Measurements from ENCODE around the gene CENPQ. TPM values are rescaled to one million over a fixed set of nuclear protein-coding genes. Genes with fewer than 3 reads are reported as not detected.
"Not testable (repeated sequence)": the region's sequence is repeated elsewhere in the genome, so short reads cannot be mapped to it uniquely, and the experiment has no call there.

The CENPQ gene, protein sequence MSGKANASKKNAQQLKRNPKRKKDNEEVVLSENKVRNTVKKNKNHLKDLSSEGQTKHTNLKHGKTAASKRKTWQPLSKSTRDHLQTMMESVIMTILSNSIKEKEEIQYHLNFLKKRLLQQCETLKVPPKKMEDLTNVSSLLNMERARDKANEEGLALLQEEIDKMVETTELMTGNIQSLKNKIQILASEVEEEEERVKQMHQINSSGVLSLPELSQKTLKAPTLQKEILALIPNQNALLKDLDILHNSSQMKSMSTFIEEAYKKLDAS
- polyA plus RNA-seq (ENCODE audit: insufficient read length in 3 of 3): 10 to 100 TPM; 13.0 to 15.9 (median 13.7) TPM

GRCh38 chr6:49462927-49463611 lies at the start of gene CENPQ, which contains the start of gene MMUT:
CENPQ (plus strand) TSS chr6:49463370; CDS start chr6:49470177, 6,807 bp downstream.
MMUT (minus strand) TSS chr6:49463253; CDS start chr6:49459466, 3,787 bp downstream.
- peak; percentile 88 to 93 (median 90) for DNase-seq (ENCODE audit: low read depth in 3 of 3, low spot score in 2 of 3)

- DNase-seq (ENCODE audit: low read depth in 3 of 3, low spot score in 2 of 3): no peak
Measured at GRCh38 chr6:49415358-49415757, 47.8 kb upstream of the CENPQ start.

GRCh38 chr6:49416195-49416594 lies 47.0 kb upstream of the CENPQ start:
- DNase-seq (ENCODE audit: low read depth in 3 of 3, low spot score in 2 of 3): no peak

- DNase-seq (ENCODE audit: low read depth in 3 of 3, low spot score in 2 of 3): no peak
Measured at GRCh38 chr6:49423817-49424216, 39.4 kb upstream of the CENPQ start.

DNA sequence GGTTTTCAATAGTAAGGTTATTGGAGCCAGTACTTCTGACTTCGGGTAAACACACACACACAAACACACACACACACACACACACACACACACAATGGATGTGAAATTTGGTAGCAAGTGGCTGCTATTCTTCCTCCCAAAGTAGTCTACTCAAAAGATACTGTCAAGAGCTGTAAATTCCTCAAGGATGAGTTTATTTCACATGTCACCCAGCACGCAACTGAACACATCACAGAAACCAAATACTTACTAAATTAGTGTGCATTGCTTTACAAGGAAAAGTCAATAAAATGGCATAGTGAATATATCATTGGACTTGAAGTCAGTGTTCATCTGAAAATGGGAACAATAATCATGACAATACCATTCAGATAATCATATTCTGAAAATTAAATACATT lies 33.0 kb upstream of the CENPQ start:
- no peak for DNase-seq (ENCODE audit: low read depth in 3 of 3, low spot score in 2 of 3)

- DNase-seq (ENCODE audit: low read depth in 3 of 3, low spot score in 2 of 3): no peak
Measured at GRCh38 chr6:49430866-49431265, 32.3 kb upstream of the CENPQ start.

GRCh38 chr6:49453221-49453620 lies 9.9 kb upstream of the CENPQ start:
- DNase-seq (ENCODE audit: low read depth in 3 of 3, low spot score in 2 of 3): no peak

GRCh38 chr6:49454787-49455709 lies 8.1 kb upstream of the CENPQ start:
- DNase-seq (ENCODE audit: low read depth in 3 of 3, low spot score in 2 of 3): no peak

DNA sequence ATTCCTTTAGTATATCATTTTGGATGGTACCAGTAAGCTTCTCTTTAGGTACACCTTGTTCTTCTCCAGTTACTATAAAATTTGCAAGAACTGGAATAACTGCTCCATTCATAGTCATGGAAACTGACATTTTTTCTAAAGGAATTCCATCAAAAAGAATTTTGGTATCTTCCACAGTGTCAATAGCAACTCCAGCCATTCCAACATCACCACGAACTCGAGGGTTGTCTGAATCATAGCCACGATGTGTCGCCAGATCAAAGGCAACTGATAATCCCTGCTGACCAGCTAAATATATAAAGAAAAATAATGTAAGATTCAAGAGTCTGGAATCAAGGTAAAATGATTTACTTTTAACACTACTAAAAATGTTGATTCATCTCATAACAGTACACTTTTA lies 5.4 kb upstream of the CENPQ start:
- DNase-seq (ENCODE audit: low read depth in 3 of 3, low spot score in 2 of 3): no peak

DNA sequence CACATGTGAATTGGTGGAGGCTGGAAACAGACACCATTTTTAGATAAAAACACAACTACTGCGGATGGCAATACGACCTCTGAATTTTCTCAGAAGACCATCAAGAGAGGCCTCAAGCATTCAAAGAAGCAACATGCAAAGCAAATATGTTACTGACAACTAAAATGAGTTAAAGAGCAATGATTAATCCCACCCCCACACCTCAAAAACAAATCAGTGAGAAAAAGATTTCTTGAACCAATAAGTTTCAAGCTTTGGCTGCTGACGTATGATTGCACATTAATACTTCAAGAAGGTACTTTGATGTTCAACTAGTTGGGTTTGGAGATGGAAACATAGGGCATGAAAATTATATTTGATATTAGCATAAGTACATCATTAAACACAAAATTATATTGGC lies 1.1 kb upstream of the CENPQ start:
- DNase-seq (ENCODE audit: low read depth in 3 of 3, low spot score in 2 of 3): peak in 1 of 3 donors; percentile 0

- peak in 2 of 3 donors; percentile 6 to 15 for DNase-seq (ENCODE audit: low read depth in 3 of 3, low spot score in 2 of 3)
Measured at GRCh38 chr6:49462599-49462926, 607 bp upstream of the CENPQ start.

DNA sequence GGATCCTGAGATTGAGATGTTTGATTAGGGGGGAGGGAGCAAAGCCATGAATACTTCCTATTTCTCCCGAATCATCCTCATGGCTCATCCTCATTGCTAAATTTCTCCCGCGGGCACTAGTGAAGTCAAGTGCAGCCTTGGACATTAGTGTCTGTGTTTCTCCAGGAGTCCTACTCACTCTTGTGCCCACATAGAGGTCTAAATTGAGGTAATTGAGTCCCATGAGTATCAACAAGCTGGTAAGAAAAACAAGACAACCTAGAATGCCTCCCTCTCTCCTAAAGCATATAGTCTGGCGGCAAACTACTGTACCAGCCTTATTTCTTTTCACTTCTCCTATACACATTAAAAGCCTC lies 420 bp downstream of the CENPQ start:
- DNase-seq (ENCODE audit: low read depth in 3 of 3, low spot score in 2 of 3): peak in 1 of 3 donors; percentile 4

DNA sequence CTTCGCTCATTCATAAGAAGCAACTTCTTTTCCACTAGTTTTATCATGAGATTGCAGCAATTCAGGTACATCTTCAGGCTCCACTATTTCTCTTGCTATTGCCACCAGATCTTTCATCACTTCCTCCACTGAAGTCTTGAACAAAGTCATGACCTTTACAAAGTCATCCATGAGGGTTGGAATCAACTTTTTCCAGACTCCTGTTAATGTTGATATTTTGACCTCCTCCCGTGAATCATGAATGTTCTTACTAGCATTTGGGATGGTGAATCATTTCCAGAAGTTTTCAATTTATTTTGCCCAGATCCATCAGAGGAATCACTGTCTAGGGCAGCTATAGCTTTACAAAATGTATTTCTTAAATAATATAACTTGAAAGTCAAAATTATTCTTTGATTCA lies 1.5 kb downstream of the CENPQ start:
- DNase-seq (ENCODE audit: low read depth in 3 of 3, low spot score in 2 of 3): no peak

- no peak for DNase-seq (ENCODE audit: low read depth in 3 of 3, low spot score in 2 of 3)
Measured at GRCh38 chr6:49468042-49468441, 4.9 kb downstream of the CENPQ start.

- DNase-seq (ENCODE audit: low read depth in 3 of 3, low spot score in 2 of 3): not testable (repeated sequence)
Measured at GRCh38 chr6:49476564-49476963, 13.4 kb downstream of the CENPQ start.

DNA sequence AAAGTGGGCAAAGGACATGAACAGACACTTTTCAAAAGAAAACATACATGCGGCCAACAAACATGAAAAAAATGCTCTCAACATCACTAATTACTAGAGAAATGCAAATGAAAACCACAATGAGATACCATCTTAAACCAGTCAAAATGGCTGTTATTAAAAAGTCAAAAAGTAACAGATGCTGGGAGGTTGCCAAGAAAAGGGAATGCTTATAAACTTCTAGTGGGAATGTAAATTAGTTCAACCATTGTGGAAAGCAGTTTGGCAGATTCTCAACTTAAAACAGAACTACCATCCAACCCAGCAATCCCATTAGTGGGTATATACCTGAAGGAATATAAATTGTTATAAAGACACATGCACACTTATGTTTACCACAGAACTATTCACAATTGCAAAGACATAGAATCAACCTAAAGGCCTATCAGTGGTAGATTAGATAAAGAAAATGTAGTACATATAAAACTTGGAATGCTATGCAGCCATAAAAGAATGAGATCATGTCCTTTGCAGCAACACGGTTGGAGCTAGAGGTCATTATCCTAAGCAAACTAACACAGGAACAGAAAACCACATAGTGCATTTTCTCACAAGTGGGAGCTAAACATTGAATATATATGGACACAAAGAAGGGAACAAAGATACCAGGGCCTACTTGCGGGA lies 16.3 kb downstream of the CENPQ start:
- DNase-seq (ENCODE audit: low read depth in 3 of 3, low spot score in 2 of 3): no peak

DNA sequence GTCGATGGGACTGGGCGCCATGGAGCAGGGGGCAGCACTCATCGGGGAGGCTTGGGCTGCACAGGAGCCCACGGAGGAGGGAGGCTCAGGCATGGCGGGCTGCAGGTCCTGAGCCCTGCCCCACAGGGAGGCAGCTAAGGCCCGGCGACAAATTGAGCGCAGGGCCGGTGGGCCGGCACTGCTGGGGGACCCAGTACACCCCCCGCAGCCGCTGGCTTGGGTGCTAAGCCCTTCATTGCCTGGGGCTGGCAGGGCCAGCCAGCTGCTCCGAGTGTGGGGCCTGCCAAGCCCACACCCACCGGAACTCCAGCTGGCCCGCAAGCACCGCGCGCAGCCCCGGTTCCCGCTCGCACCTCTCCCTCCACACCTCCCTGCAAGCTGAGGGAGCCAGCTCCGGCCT lies 18.7 kb downstream of the CENPQ start:
- not testable (repeated sequence) for DNase-seq (ENCODE audit: low read depth in 3 of 3, low spot score in 2 of 3)

GRCh38 chr6:49483380-49483779 lies 20.2 kb downstream of the CENPQ start:
- not testable (repeated sequence) for DNase-seq (ENCODE audit: low read depth in 3 of 3, low spot score in 2 of 3)

DNA sequence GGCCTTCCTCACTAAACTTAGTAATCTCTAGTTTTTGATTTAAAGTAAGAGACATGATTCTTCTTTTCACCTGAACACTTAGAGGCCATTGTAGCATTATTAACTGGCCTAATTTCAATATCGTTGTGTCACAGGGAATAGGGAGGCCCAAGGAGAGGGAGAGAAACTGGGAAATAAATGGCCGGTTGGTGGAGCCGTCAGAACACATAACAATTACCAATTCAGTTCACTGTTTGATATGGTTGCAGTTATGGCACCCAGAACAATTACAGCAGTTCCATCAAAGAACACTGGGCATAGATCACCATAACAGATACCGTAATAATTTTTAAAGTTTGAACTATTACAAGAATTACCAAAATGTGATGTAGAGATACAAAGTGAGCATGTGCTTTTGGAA lies 27.5 kb downstream of the CENPQ start:
- no peak for DNase-seq (ENCODE audit: low read depth in 3 of 3, low spot score in 2 of 3)

DNA sequence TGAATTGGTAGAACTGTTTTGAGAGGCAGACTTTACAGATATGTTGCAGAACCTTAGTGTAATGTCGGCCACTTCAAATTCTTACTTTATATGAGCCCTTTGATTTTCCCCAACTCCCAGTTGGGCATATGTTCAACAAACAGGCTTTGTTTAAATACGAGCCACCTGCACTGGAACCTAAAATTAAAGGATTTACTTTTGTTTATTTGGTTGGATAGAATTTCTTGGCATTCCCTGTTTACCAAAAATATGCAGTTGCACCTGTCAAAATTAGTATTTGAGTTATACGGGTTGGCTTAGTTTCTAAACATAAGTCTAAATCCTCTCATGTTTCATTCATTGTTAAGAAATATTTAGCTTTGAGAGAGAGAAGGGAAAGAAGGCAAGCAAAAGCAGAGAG lies 34.1 kb downstream of the CENPQ start:
- DNase-seq (ENCODE audit: low read depth in 3 of 3, low spot score in 2 of 3): no peak

DNA sequence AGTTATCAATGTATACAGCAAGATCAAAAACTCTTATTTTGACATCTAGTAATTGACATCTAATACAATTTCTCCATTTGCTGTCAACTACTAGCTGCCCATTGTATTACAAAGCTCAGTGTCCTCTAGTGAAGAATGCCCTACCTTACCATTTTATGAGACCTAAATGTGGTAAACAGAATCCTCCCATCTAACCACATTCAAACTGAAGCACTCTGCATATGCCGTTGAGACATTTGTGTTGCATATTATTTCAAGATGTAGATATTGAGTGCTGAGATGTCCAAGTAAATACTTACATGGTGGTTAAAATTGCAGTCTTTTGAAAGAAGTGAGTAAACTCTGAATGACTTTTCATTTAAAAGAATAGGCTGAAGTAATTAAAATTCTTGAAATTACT lies 36.0 kb downstream of the CENPQ start:
- DNase-seq (ENCODE audit: low read depth in 3 of 3, low spot score in 2 of 3): no peak

All from right renal cortex interstitium (tissue), 3 donors.